ENCODE results near the gene NUCB1.
"Not testable (repeated sequence)": the region's sequence is repeated elsewhere in the genome, so short reads cannot be mapped to it uniquely, and the experiment has no call there.

NUCB1 gene

GRCh38 chr19:48872182-48872883 is 27.8 kb upstream of the NUCB1 start, which contains the start of gene PPP1R15A:
Gene PPP1R15A (plus strand): TSS chr19:48872421. CDS start chr19:48873234, 813 bp downstream.
- Histone ChIP-seq H3K36me3 (ENCODE audit: control insufficient read depth, insufficient read depth, low read length) (peaks cover 16% of the 10 kb centered on the region), H3K27me3 (replicated peaks; ENCODE audit: control insufficient read depth, insufficient read depth, low read length) (no peaks in the 10 kb centered on the region), H3K4me3 (replicated peaks; ENCODE audit: low read depth, low read length) (peak within 1 kb of the TSS; percentile 87)
- DNase-seq (ENCODE audit: extremely low read depth, insufficient read length) = peak; percentile 99
- TF ChIP-seq, protein P1, sequence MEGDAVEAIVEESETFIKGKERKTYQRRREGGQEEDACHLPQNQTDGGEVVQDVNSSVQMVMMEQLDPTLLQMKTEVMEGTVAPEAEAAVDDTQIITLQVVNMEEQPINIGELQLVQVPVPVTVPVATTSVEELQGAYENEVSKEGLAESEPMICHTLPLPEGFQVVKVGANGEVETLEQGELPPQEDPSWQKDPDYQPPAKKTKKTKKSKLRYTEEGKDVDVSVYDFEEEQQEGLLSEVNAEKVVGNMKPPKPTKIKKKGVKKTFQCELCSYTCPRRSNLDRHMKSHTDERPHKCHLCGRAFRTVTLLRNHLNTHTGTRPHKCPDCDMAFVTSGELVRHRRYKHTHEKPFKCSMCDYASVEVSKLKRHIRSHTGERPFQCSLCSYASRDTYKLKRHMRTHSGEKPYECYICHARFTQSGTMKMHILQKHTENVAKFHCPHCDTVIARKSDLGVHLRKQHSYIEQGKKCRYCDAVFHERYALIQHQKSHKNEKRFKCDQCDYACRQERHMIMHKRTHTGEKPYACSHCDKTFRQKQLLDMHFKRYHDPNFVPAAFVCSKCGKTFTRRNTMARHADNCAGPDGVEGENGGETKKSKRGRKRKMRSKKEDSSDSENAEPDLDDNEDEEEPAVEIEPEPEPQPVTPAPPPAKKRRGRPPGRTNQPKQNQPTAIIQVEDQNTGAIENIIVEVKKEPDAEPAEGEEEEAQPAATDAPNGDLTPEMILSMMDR (IDR thresholded peaks at IDR 0.05; ENCODE audit: insufficient read depth, low read length, poor library complexity, severe bottlenecking) = no peak

GRCh38 chr19:48872884-48873475 is 27.1 kb upstream of the NUCB1 start:
- Histone ChIP-seq H3K4me3 (replicated peaks; ENCODE audit: low read depth, low read length) (peak overlapping the region; percentile 87), H3K36me3 (ENCODE audit: control insufficient read depth, insufficient read depth, low read length) (peaks cover 16% of the 10 kb centered on the region), H3K27me3 (replicated peaks; ENCODE audit: control insufficient read depth, insufficient read depth, low read length) (no peaks in the 10 kb centered on the region)
- TF ChIP-seq, protein P1 (IDR thresholded peaks at IDR 0.05; ENCODE audit: insufficient read depth, low read length, poor library complexity, severe bottlenecking) = no peak
- DNase-seq (ENCODE audit: extremely low read depth, insufficient read length) = peak; percentile 61

DNA sequence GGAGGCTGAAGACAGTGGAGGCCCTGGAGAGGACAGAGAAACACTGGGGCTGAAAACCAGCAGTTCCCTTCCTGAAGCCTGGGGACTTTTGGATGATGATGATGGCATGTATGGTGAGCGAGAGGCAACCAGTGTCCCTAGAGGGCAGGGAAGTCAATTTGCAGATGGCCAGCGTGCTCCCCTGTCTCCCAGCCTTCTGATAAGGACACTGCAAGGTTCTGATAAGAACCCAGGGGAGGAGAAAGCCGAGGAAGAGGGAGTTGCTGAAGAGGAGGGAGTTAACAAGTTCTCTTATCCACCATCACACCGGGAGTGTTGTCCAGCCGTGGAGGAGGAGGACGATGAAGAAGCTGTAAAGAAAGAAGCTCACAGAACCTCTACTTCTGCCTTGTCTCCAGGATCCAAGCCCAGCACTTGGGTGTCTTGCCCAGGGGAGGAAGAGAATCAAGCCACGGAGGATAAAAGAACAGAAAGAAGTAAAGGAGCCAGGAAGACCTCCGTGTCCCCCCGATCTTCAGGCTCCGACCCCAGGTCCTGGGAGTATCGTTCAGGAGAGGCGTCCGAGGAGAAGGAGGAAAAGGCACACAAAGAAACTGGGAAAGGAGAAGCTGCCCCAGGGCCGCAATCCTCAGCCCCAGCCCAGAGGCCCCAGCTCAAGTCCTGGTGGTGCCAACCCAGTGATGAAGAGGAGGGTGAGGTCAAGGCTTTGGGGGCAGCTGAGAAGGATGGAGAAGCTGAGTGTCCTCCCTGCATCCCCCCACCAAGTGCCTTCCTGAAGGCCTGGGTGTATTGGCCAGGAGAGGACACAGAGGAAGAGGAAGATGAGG is 26.4 kb upstream of the NUCB1 start:
- Histone ChIP-seq H3K27me3 (replicated peaks; ENCODE audit: control insufficient read depth, insufficient read depth, low read length) (no peaks in the 10 kb centered on the region), H3K36me3 (ENCODE audit: control insufficient read depth, insufficient read depth, low read length) (peaks cover 16% of the 10 kb centered on the region), H3K4me3 (replicated peaks; ENCODE audit: low read depth, low read length) (peak overlapping the region; percentile 87)
- no peak for DNase-seq (ENCODE audit: extremely low read depth, insufficient read length)
- TF ChIP-seq, protein P1 (IDR thresholded peaks at IDR 0.05; ENCODE audit: insufficient read depth, low read length, poor library complexity, severe bottlenecking) = no peak

GRCh38 chr19:48874303-48875135 is 25.6 kb upstream of the NUCB1 start:
- DNase-seq (ENCODE audit: extremely low read depth, insufficient read length) = no peak
- Histone ChIP-seq H3K4me3 (replicated peaks; ENCODE audit: low read depth, low read length) (peak overlapping the region; percentile 87), H3K36me3 (ENCODE audit: control insufficient read depth, insufficient read depth, low read length) (peaks cover 16% of the 10 kb centered on the region), H3K27me3 (replicated peaks; ENCODE audit: control insufficient read depth, insufficient read depth, low read length) (no peaks in the 10 kb centered on the region)
- TF ChIP-seq, protein P1 (IDR thresholded peaks at IDR 0.05; ENCODE audit: insufficient read depth, low read length, poor library complexity, severe bottlenecking) = no peak

DNA sequence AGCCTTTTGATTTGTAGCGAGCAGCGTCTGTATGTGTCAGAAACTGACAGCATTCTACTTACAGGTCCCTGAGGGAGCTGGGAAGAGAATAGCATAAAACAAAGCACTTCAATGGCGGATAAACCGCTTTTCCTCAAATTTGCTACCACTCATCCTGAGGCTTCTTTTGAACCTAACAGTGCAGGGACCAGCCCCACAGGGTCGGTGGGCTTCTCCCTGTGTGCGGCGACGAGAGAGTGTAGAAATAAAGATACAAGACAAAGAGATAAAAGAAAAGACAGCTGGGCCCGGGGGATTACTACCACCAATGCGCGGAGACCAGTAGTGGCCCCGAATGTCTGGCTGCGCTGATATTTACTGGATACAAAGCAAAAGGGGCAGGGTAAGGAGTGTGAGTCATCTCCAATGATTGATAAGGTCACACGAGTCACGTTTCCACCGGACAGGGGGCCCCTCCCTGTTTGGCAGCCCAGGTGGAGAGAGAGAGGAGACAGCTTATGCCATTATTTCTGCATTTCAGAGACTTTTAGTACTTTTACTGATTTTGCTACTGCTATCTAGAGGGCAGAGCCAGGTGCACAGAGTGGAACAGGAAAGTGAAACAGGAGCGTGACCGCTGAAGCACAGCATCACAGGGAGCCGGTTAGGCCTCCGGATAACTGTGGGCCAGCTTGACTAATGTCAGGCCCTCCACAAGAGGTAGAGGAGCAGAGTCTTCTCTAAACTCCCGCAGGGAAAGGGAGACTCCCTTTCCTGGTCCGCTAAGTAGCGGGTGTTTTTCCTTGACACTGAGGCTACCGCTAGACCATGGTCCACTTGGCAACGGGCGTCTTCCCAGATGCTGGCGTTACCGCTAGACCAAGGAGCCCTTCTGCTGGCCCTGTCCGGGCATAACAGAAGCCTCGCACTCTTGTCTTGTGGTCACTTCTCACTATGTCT is 23.8 kb upstream of the NUCB1 start:
- DNase-seq (ENCODE audit: extremely low read depth, insufficient read length) = peak; percentile 73
- Histone ChIP-seq H3K36me3 (ENCODE audit: control insufficient read depth, insufficient read depth, low read length) (peaks cover 16% of the 10 kb centered on the region), H3K4me3 (replicated peaks; ENCODE audit: low read depth, low read length) (peak overlapping the region; percentile 87)
- H3K27me3 ChIP-seq (replicated peaks; ENCODE audit: control insufficient read depth, insufficient read depth, low read length) = not testable (repeated sequence)
